ENCODE results near the gene SLC25A23. TPM values are rescaled to one million over a fixed set of nuclear protein-coding genes. Genes with fewer than 3 reads are reported as not detected.

The SLC25A23 gene
- polyA plus RNA-seq, 2 of the 4 experiments (the other 2 are of a cell fraction), result 3.3 to 18.2 TPM

DNA sequence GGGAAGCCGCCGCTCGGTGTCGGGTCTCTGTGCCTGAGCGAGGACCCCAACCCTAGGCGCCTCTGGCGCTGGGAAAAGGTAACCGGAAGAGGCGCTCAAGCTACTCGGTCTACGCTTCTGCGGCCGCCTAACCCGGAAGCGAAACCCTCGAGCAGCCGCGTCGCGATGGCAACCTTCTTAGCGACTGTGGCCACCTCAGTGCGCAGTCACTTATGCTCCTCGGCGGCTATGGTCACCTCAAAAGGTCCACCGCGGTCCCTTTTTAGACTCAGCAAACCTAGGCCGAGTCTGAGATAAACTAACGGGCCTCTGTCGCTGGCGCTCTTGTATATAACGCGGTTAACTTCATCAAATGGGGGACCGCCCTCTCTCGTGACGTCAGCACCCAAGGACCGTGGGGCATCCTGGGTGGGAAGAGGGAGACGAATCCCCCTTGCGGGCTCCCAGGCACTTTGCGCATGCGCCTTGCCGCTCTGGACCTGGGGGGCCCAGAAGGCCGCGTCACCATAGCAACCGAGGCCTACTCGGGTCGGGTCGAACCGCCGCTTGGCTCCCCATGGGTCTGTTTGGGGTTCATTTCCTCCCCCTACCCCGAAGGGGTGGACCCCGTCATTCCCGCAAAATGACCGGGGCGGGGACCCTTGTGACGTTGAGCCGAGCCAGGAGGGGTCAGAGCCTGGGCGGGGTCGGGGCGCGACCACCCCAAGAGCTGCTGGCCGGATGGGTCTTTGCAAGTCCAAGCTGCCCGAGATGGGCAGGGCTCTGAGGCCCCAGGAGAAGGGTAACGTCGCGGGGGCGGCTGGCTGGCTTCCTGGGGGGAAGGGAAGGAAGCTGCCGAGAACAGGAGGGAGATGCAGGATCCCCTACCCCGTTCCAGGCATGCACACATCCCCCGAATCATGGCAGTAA is 66.3 kb downstream of the SLC25A23 start, which contains the start of gene GTF2F1 (continued):
- TF ChIP-seq ATOH8 (CRISPR knock-in tag; IDR thresholded peaks at IDR 0.05; ENCODE audit: low read depth) (no peak), HOXB5 (CRISPR knock-in tag; IDR thresholded peaks at IDR 0.05) (no peak), CBX2 (IDR thresholded peaks at IDR 0.05; ENCODE audit: borderline replicate concordance, low read depth) (no peak), FOSL2 (IDR thresholded peaks at IDR 0.05) (no peak), FOSL2 (CRISPR knock-in tag; IDR thresholded peaks at IDR 0.05) (no peak), POLR2A (IDR thresholded peaks at IDR 0.05; ENCODE audit: low read length) (peak; percentile 29), RNF2 (IDR thresholded peaks at IDR 0.05; ENCODE audit: borderline replicate concordance, low read depth) (no peak)
- TF ChIP-seq, protein P1, sequence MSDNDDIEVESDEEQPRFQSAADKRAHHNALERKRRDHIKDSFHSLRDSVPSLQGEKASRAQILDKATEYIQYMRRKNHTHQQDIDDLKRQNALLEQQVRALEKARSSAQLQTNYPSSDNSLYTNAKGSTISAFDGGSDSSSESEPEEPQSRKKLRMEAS (IDR thresholded peaks at IDR 0.05), result 0 out of 2 replicates have a peak, but pooled peaks have one; percentile 37

DNA sequence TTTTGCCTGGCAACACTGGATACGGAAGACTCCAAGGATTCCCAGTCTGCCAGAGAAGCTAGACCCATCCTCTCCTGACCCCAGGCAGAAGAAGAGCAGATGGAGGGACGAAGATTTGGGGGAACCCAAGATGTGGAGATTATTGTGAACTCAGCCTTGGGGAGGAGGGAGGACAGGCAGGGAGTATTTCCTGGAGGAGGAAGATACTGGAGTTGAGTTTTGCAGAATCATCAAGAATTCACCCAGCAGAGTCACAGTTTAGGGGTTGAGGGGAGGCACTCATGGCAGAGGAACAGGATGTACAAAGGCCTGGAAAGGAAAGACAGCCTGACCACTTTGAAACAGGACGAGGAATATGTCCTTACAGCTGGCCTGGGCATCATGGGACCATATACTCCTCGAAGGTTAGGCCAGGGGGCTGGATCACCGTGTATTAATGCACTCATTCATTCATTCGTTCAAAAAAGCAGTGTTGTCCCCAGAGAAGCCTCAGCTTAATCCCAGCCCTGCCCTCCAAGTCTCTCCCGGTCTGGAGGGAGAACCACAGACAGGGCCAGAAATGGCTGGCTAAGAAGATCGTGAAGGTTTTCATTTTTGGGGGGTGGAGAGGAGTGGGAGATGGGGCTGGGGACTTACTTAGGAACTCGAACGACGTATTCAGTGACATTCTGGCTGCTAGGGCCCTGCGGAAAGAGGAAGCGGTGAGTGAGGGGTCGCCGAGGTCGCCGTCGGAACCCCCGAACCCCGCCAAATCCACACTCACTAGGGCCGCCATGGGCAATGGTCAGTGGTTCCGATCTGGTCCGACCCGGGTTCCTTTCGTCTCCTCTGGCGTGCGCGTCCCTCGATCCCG is 67.1 kb downstream of the SLC25A23 start:
- DNase-seq (ENCODE audit: low read depth in 1 of 2, low spot score in 1 of 2) (no peak), ATAC-seq (peak; percentile 27 to 44; a peak in 5 of 6 replicates), FAIRE-seq (no peak)
- TF ChIP-seq, protein P2, sequence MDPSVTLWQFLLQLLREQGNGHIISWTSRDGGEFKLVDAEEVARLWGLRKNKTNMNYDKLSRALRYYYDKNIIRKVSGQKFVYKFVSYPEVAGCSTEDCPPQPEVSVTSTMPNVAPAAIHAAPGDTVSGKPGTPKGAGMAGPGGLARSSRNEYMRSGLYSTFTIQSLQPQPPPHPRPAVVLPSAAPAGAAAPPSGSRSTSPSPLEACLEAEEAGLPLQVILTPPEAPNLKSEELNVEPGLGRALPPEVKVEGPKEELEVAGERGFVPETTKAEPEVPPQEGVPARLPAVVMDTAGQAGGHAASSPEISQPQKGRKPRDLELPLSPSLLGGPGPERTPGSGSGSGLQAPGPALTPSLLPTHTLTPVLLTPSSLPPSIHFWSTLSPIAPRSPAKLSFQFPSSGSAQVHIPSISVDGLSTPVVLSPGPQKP (IDR thresholded peaks at IDR 0.05; ENCODE audit: low read depth, low read length), result no peak
- no peak for TF ChIP-seq USF2 (IDR thresholded peaks at IDR 0.05)
- TF ChIP-seq FOXS1 (CRISPR knock-in tag; IDR thresholded peaks at IDR 0.05), result no peak
- TF ChIP-seq, protein P3, sequence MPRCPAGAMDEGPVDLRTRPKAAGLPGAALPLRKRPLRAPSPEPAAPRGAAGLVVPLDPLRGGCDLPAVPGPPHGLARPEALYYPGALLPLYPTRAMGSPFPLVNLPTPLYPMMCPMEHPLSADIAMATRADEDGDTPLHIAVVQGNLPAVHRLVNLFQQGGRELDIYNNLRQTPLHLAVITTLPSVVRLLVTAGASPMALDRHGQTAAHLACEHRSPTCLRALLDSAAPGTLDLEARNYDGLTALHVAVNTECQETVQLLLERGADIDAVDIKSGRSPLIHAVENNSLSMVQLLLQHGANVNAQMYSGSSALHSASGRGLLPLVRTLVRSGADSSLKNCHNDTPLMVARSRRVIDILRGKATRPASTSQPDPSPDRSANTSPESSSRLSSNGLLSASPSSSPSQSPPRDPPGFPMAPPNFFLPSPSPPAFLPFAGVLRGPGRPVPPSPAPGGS (IDR thresholded peaks at IDR 0.05), result no peak
- no peak for TF ChIP-seq ZC3H11A (IDR thresholded peaks at IDR 0.05)
- no peak for TF ChIP-seq BHLHE40 (IDR thresholded peaks at IDR 0.05; ENCODE audit: low read depth, low read length)
- TF ChIP-seq MAFK (IDR thresholded peaks at IDR 0.05; ENCODE audit: partially characterized antibody), result peak; percentile 72
- TF ChIP-seq HEYL (CRISPR knock-in tag; IDR thresholded peaks at IDR 0.05), result no peak
- 0 out of 2 replicates have a peak, but pooled peaks have one; percentile 33 for TF ChIP-seq KDM5A (IDR thresholded peaks at IDR 0.05)
- TF ChIP-seq PHF8 (IDR thresholded peaks at IDR 0.05; ENCODE audit: borderline replicate concordance, low read depth), result peak; percentile 16; the same call in 1 of the 2 replicates
- no peak for TF ChIP-seq JUNB (IDR thresholded peaks at IDR 0.05)
- no peak for TF ChIP-seq ZNF302 (CRISPR knock-in tag; IDR thresholded peaks at IDR 0.05)
- TF ChIP-seq GATA3 (IDR thresholded peaks at IDR 0.05; ENCODE audit: borderline replicate concordance), result no peak
- no peak for TF ChIP-seq FOSB (CRISPR knock-in tag; IDR thresholded peaks at IDR 0.05)
- TF ChIP-seq, protein P4, sequence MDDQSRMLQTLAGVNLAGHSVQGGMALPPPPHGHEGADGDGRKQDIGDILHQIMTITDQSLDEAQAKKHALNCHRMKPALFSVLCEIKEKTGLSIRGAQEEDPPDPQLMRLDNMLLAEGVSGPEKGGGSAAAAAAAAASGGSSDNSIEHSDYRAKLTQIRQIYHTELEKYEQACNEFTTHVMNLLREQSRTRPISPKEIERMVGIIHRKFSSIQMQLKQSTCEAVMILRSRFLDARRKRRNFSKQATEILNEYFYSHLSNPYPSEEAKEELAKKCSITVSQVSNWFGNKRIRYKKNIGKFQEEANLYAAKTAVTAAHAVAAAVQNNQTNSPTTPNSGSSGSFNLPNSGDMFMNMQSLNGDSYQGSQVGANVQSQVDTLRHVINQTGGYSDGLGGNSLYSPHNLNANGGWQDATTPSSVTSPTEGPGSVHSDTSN (IDR thresholded peaks at IDR 0.05), result no peak
- TF ChIP-seq CBX8 (IDR thresholded peaks at IDR 0.05), result no peak
- TF ChIP-seq EP300 (IDR thresholded peaks at IDR 0.05), result no peak
- Histone ChIP-seq H3K27ac (peak overlapping the region; percentile 85 to 100), H3K4me2 (peak overlapping the region; percentile 86), H3K4me3 (peak overlapping the region; percentile 87), H3K4me1 (peaks cover 6% of the 10 kb centered on the region; the same call in 1 of the 3 replicates), H3K9me3 (no peaks in the 10 kb centered on the region)
- WGBS (ENCODE audit: missing lambda C conversion rate), result 12% methylated on average over 18 of the region's 30 CpGs
- POLR2A ChIA-PET, result interaction anchor here (0.6 to 1.3 kb wide), 2 partner anchors 32 to 67 kb away, joined by 3 read pairs; partner anchors contain the start of genes KHSRP and SLC25A23
- CTCF ChIA-PET, result no interaction called here
